ENCODE measurements around the gene MPV17L. TPM values are rescaled to one million over a fixed set of nuclear protein-coding genes. Genes with fewer than 3 reads are reported as not detected.
"Not testable (repeated sequence)": the region's sequence is repeated elsewhere in the genome, so short reads cannot be mapped to it uniquely, and the experiment has no call there.

The MPV17L gene
- total RNA-seq, 1 donor from 2014 or later, result 0.55 TPM

DNA sequence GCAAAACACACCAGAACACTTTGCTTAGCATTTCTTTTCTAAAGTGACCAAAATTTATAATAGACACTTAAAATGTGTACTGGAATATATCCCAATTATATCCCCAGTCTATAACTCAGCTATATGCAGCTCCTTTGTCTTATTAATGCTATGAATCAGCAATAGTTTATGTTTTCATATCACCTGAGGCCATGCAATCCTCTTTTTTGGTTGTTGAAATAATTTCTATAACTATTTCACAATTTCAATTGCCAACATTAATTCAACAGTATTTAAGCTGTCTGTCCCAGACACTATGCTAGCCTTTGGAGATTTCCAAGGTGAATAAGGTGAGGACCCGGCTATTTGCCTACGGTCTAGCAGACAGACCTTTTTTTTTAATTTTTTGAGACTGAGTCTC, 21.6 kb downstream of the MPV17L start:
- Mint-ChIP-seq H3K4me1 (no peaks in the 10 kb centered on the region), H3K9me3 (no peaks in the 10 kb centered on the region), H3K36me3 (ENCODE audit: low read depth) (no peaks in the 10 kb centered on the region), H3K27ac (no peak overlapping the region), H3K4me3 (no peak overlapping the region), H3K27me3 (peaks cover 2% of the 10 kb centered on the region)
- ATAC-seq (ENCODE audit: low read depth) (no peak), DNase-seq (no peak)
- ChIA-PET POLR2A (no interaction called here), CTCF (interaction anchor here (0.8 kb wide), 1 partner anchor 10 kb away, joined by 3 read pairs; no protein-coding TSS in a partner anchor)
- intact Hi-C loops (cut with micrococcal nuclease), result no loop called here
- TF ChIP-seq, protein P1, sequence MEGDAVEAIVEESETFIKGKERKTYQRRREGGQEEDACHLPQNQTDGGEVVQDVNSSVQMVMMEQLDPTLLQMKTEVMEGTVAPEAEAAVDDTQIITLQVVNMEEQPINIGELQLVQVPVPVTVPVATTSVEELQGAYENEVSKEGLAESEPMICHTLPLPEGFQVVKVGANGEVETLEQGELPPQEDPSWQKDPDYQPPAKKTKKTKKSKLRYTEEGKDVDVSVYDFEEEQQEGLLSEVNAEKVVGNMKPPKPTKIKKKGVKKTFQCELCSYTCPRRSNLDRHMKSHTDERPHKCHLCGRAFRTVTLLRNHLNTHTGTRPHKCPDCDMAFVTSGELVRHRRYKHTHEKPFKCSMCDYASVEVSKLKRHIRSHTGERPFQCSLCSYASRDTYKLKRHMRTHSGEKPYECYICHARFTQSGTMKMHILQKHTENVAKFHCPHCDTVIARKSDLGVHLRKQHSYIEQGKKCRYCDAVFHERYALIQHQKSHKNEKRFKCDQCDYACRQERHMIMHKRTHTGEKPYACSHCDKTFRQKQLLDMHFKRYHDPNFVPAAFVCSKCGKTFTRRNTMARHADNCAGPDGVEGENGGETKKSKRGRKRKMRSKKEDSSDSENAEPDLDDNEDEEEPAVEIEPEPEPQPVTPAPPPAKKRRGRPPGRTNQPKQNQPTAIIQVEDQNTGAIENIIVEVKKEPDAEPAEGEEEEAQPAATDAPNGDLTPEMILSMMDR (IDR thresholded peaks at IDR 0.05), result no peak

DNA sequence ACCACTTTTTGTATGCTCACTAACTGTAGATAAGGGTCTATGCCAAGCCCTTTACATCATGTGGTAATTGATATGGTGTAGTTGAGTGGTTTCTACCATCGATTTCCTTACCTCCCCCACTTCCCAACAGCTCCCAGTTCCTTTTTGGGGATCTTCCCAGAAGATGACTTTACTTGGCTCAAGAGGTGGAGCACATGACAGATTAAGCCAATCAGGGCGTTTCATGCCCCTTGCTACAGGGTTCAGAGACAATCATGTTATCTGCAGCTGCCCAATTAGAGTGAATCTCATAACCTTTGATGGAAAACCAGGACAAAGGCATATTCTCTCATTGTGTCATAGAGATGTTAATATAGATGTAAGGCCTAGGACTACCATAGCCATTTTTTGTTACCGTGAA, 22.7 kb downstream of the MPV17L start:
- CTCF ChIA-PET, result no interaction called here
- ATAC-seq (ENCODE audit: low read depth) (no peak), DNase-seq (no peak)
- peaks cover 2% of the 10 kb centered on the region for H3K27me3 Mint-ChIP-seq
- TF ChIP-seq, protein P1 (IDR thresholded peaks at IDR 0.05), result no peak
- H3K4me3 Mint-ChIP-seq, result no peak overlapping the region
- POLR2A ChIA-PET, result interaction anchor here (0.6 kb wide), 1 partner anchor 173 kb away, joined by 3 read pairs; no protein-coding TSS in a partner anchor
- no peak overlapping the region for H3K27ac Mint-ChIP-seq
- H3K36me3 Mint-ChIP-seq (ENCODE audit: low read depth), result no peaks in the 10 kb centered on the region
- intact Hi-C loops (cut with micrococcal nuclease), result no loop called here
- H3K4me1 Mint-ChIP-seq, result no peaks in the 10 kb centered on the region
- no peaks in the 10 kb centered on the region for H3K9me3 Mint-ChIP-seq

- H3K27ac Mint-ChIP-seq; H3K4me3 Mint-ChIP-seq; DNase-seq; ATAC-seq (ENCODE audit: low read depth); intact Hi-C loops (cut with micrococcal nuclease); H3K36me3 Mint-ChIP-seq (ENCODE audit: low read depth); H3K9me3 Mint-ChIP-seq; H3K27me3 Mint-ChIP-seq; H3K4me1 Mint-ChIP-seq; CTCF ChIA-PET: not testable (repeated sequence)
- POLR2A ChIA-PET, result interaction anchor here (0.6 kb wide), 1 partner anchor 16 kb away, joined by 5 read pairs; no protein-coding TSS in a partner anchor
Observed at GRCh38 chr16:15421696-15422095, 26.1 kb downstream of the MPV17L start.

GRCh38 chr16:15422222-15422621, 26.7 kb downstream of the MPV17L start:
- no peaks in the 10 kb centered on the region for H3K9me3 Mint-ChIP-seq
- CTCF ChIA-PET, result no interaction called here
- intact Hi-C loops (cut with micrococcal nuclease), result no loop called here

GRCh38 chr16:15425861-15426260, 30.3 kb downstream of the MPV17L start:
- Mint-ChIP-seq H3K27me3 (peaks cover 2% of the 10 kb centered on the region), H3K9me3 (no peaks in the 10 kb centered on the region), H3K4me3 (no peak overlapping the region), H3K27ac (no peak overlapping the region), H3K36me3 (ENCODE audit: low read depth) (no peaks in the 10 kb centered on the region), H3K4me1 (peaks cover 3% of the 10 kb centered on the region)
- CTCF ChIA-PET, result interaction anchor here (0.8 to 2.3 kb wide), 2 partner anchors 133 to 279 kb away, joined by 3 to 9 read pairs; no protein-coding TSS in a partner anchor
- POLR2A ChIA-PET, result no interaction called here
- DNase-seq (no peak), ATAC-seq (ENCODE audit: low read depth) (no peak)
- intact Hi-C loops (cut with micrococcal nuclease), result loop anchor here (2.0 to 5.0 kb wide), 4 partner anchors 166 to 766 kb away; no protein-coding TSS in a partner anchor
- TF ChIP-seq, protein P1 (IDR thresholded peaks at IDR 0.05), result no peak

More at GRCh38 chr16:15422222-15422621, 26.7 kb downstream of the MPV17L start:
- ATAC-seq (ENCODE audit: low read depth) (no peak), DNase-seq (no peak)
- TF ChIP-seq, protein P1 (IDR thresholded peaks at IDR 0.05), result no peak
- POLR2A ChIA-PET, result interaction anchor here (0.6 kb wide), 1 partner anchor 17 kb away, joined by 5 read pairs; no protein-coding TSS in a partner anchor
- Mint-ChIP-seq H3K27ac (no peak overlapping the region), H3K4me1 (no peaks in the 10 kb centered on the region), H3K4me3 (no peak overlapping the region), H3K27me3 (peaks cover 2% of the 10 kb centered on the region), H3K36me3 (ENCODE audit: low read depth) (no peaks in the 10 kb centered on the region)
